ENCODE measurements around the gene CFAP410.
"Not testable (repeated sequence)": the region's sequence is repeated elsewhere in the genome, so short reads cannot be mapped to it uniquely, and the experiment has no call there.

The CFAP410 gene

GRCh38 chr21:44285138-44285992 is 53.8 kb downstream of the CFAP410 start, which contains the start of gene AIRE:
Gene AIRE (plus strand): TSS chr21:44285876. CDS start chr21:44286007, 131 bp downstream.
- peak; percentile 73 for DNase-seq (ENCODE audit: low spot score)

- no peak for DNase-seq (ENCODE audit: low spot score)
Observed at GRCh38 chr21:44283948-44284347, 55.2 kb downstream of the CFAP410 start.

- DNase-seq (ENCODE audit: low spot score): not testable (repeated sequence)
Observed at GRCh38 chr21:44283211-44283785, 55.9 kb downstream of the CFAP410 start.

GRCh38 chr21:44282370-44282769 is 56.8 kb downstream of the CFAP410 start:
- no peak for DNase-seq (ENCODE audit: low spot score)

GRCh38 chr21:44281801-44282200 is 57.4 kb downstream of the CFAP410 start:
- no peak for DNase-seq (ENCODE audit: low spot score)

- DNase-seq (ENCODE audit: low spot score): no peak
Observed at GRCh38 chr21:44279354-44280260, 59.6 kb downstream of the CFAP410 start.

All from AG08396 (cell line).